NCI-H1694 treated with DMSO at 0.1 percent for 48 hours (cell line): Measurements from ENCODE around the gene CDC42BPB.

Source experiments
- DNase-seq: peaks from one replicate; lab custom pipeline; 2025; lab: John Stamatoyannopoulos, UW

CDC42BPB gene

DNA sequence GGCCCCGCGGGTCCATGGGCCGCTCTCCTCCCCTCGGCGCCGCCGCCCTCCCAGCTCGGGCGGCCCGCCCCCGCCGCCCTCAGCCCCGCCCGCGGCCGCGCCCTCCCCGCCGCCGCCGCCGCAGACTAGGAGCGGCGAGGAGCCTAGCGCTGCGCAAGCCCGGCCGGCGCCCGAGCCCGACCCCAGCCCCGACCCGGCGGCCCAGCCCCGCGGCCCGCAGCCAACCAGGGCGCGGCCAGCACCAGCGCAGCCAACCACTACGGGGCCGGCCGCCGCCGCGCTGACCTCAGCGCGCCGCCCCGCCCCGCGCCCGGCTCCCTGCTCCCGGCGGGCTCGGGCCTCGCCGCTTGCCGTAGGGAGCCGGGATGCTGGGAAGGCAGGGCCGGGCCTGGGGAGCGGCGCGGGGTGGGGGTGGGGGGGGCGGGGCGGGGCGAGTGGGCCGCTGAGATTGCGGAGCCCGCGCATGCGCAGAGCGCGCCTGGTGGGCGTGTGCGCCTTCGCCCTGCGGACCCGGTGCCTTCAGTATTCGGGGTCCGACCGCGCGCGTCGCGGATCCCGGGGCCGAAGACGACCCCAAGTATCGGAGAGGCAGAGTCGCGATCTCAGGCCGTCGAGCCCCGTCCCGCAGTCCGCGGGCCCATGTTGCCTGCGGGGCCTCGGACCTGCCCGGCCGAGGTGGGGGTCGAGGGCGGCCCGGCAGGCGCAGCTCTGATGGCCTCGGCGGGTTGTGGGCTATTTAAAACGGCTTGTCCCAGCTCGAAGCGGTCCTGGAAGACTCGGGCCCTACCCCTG is at the start of gene CDC42BPB:
TSS of gene CDC42BPB (minus strand) at position 178 of the 792 bp plus-strand sequence. CDS start 376 bp downstream, outside the sequence.
- peak; percentile 92 for DNase-seq

DNA sequence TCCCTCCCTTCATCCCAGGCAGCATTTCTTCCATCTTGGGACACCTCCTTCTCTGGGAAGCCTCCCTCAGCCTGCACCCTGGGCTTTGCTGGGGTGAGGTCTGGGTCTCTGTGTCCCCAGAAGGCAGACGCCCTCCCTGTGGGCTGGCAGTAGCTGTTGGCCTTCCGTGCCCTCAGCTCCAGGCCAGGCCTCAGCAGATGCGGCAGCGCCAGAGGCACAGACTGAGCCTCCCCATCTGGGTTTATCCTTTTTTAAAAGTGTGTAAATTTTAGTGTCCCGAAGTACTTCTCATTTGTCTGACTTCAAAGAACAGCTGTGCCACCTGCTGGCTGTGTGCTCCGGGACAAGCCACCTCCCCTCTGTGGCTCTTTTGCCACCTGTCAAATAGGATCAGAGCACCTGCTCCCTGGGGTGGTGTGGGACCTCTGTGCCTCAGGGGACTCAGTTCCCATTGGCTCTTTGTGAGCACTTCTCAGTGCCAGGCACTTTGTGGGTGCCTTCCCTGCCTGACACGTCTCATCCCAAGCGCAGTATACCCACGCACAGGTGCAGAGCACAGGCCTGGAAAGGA is 48.3 kb upstream of the CDC42BPB start:
- DNase-seq, result peak; percentile 95

GRCh38 chr14:103104654-103105452 is 47.5 kb upstream of the CDC42BPB start:
- DNase-seq, result peak; percentile 79

GRCh38 chr14:103104389-103104653 is 47.0 kb upstream of the CDC42BPB start:
- DNase-seq, result no peak

DNA sequence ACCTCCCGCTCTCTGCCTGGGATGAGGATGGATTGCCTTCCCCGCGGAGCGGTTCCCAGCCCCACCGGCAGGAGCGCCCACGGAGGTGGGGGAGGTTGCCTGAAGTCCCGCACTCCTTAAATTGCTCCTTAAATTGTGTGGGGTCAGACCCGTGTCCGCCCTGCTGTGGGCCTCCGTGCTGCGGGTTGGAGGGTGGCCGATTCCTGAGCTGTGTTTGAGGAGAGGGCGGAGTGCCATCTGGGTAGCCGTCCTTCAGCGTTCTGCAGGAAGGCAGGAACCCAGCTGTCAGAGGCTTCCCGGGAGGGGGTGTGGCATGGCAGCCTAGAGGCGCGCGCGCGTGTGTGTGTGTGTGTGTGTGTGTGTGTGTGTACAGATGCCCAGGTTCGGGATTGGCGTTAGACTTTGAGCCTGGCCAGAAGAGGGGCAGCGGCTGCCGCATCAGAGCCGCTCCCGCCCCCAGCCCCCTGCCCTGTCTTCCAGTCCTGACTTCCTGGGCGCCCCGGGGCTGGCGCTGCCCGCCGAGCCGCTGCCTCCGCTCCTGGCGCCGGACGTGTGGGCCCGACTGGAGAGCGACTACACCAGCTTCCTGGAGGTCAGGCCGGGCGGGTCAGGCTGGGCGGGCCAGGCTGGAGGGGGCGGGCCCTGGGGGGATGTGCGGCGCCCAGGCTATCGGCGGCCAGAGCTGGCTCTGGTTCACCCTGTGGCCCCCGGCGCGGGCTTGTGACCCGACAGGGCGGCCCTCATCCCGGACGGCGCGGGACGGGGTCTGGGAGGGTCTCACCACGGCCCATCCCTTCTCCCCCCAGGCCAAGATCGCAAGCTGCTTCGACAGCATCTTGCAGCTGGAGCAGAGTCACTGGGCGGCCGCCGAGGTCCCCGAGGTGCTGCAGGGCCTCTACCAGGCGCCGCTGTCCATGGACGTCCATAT is 46.4 kb upstream of the CDC42BPB start:
- peak; percentile 97 for DNase-seq

- no peak for DNase-seq
Observed at GRCh38 chr14:103102689-103103260, 45.4 kb upstream of the CDC42BPB start.

GRCh38 chr14:103101963-103102688 is 44.8 kb upstream of the CDC42BPB start:
- DNase-seq, result no peak

GRCh38 chr14:103101257-103101962 is 44.1 kb upstream of the CDC42BPB start:
- no peak for DNase-seq

- no peak for DNase-seq
Observed at GRCh38 chr14:103100281-103101121, 43.2 kb upstream of the CDC42BPB start.

DNA sequence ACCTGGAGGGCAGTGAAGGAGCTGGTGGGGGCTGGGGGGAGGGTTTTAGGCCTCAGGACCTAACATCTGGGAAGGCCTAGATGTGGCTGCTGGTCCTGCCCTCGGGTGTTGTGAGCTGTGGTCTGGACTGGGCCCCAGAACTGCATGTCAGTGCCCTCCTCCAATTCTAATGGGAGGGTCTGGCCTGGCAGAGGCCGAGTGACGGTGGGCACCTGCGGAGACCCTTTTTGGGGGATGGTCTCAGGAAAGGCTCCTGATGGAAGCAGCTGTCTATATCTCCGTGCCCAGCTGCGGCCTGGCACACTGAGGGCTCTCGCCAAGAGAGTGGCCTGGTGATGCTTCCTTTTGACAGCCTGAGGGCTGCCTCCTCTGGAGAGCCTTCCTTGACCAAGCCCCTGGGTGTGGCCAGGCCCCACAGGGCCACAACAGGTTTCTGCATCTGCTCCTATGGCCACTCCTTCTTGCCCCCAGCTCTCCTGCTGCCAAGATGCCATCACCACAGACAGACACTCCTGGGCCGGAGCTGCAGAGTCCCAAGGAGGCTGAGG is 42.5 kb upstream of the CDC42BPB start:
- DNase-seq, result no peak

DNA sequence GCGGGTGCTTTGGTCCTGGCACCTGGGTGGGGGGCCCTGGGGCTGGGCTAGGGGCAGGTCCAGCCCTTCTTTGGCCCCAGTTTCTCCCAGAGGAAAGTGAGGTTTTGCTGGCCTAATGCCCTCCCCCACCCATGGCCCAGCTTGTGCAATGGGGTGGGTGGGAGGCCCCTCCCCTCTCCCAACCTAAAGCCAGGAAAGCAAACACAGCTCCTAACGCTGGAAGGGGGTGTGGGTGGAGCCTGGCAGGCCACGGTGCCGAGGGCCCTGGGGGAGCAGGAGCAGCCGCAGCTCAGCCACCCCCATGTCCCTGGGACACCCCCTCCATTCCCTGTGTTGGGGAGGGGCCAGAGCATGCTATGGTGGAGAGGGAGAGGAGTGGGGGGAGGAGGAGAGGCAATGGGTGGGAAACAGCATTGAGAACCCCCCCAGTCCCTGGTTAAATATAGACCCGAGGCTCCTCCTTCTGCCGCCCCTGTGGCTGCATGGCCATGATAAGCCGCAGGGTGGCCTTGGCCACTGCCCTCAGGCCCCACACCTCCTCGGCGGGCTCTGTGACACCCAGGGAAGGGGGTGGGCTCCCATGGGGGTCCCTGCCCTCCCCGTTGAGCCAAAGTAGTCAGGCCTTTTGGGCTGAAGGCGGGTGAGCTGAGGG is 41.9 kb upstream of the CDC42BPB start:
- DNase-seq, result no peak

- no peak for DNase-seq
Observed at GRCh38 chr14:103097994-103098957, 40.9 kb upstream of the CDC42BPB start.

- DNase-seq, result no peak
Observed at GRCh38 chr14:103097244-103097993, 40.1 kb upstream of the CDC42BPB start.

DNA sequence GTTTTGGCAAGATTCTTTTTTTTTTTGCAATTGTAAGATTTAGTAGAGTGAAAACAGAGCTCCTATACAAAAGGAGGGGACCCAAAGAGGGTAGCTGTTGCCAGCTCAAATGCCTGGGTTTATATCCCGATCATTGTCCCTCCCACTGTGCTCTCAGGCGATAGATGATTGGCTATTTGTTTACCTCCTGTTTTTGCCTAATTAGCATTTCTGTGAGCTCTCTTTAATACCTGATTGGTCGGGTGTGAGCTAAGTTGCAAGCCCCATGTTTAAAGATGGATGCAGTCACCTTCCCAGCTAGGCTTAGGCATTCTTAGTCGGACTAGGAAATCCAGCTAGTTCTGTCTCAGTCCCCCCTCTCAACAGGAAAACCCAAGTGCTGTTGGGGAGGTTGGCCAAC is 39.0 kb upstream of the CDC42BPB start:
- DNase-seq, result no peak

DNA sequence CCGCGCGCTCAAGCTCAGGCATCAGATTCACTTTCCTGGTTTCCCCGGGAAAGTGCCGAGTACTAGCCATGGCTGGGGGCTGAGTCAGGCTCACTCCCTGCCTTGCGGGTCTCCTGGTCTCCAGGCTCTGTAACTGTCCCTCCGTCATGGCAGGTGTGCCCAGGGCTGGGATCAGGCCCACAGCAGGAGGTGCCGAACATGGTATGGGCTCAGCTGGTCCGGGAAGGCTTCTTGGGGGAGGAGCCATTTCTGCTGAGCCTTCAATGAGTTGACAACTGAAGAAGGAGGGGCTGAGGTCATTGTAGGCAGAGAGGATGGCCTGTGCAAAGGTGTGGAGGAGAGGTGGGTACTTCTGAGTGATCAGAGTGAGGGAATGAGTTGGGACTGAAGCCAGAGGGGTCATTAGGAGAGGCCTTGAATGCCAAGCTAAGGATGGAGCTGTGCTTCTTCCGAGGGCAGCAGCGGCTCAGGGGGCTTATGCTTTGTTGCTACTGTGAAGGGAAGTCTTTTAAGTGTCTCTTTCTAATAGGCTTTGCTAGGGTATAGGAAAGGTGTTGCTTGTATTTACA is 37.9 kb upstream of the CDC42BPB start:
- no peak for DNase-seq
